Measurements from ENCODE around the gene ASPSCR1. TPM values are rescaled to one million over a fixed set of nuclear protein-coding genes. Genes with fewer than 3 reads are reported as not detected.

Gene ASPSCR1
- total RNA-seq, 2 donors from 2014 or later, result 17.9 to 57.4 TPM

- Histone ChIP-seq H3K36me3 (replicated peaks in 1 of 2; ENCODE audit: insufficient read depth in 1 of 2, low read depth in 2 of 2) (no peaks in the 10 kb centered on the region), H3K27me3 (no peaks in the 10 kb centered on the region), H3K4me1 (peaks cover 24% of the 10 kb centered on the region), H3K9me3 (no peaks in the 10 kb centered on the region), H3K27ac (no peak overlapping the region), H3K4me3 (no peak overlapping the region)
- intact Hi-C loops (cut with DNase I), result no loop called here
- no peak for DNase-seq
- no peak for TF ChIP-seq CTCF (IDR thresholded peaks at IDR 0.05)
- no peak for TF ChIP-seq POLR2A (IDR thresholded peaks at IDR 0.05)
- no peak for ATAC-seq
- 87 to 89% methylated on average over 28 to 39 of the region's 39 CpGs for WGBS, 2 donors
Measured at GRCh38 chr17:81994593-81995462, 17.4 kb downstream of the ASPSCR1 start.

GRCh38 chr17:81995463-81996231 is 18.2 kb downstream of the ASPSCR1 start:
- intact Hi-C loops (cut with DNase I), result no loop called here
- Histone ChIP-seq H3K36me3 (replicated peaks in 1 of 2; ENCODE audit: insufficient read depth in 1 of 2, low read depth in 2 of 2) (no peaks in the 10 kb centered on the region), H3K4me1 (peaks cover 22% of the 10 kb centered on the region), H3K27ac (no peak overlapping the region), H3K9me3 (no peaks in the 10 kb centered on the region), H3K4me3 (no peak overlapping the region), H3K27me3 (no peaks in the 10 kb centered on the region)
- ATAC-seq (no peak), DNase-seq (no peak)
- no peak for TF ChIP-seq POLR2A (IDR thresholded peaks at IDR 0.05)
- TF ChIP-seq CTCF (IDR thresholded peaks at IDR 0.05), result no peak
- WGBS, 2 donors, result 87 to 92% methylated on average over 14 to 26 of the region's 29 CpGs

- DNase-seq, result no peak
Measured at GRCh38 chr17:81996232-81996756, 18.9 kb downstream of the ASPSCR1 start.

GRCh38 chr17:81996757-81997441 is 19.5 kb downstream of the ASPSCR1 start:
- Histone ChIP-seq H3K9me3 (no peaks in the 10 kb centered on the region), H3K27ac (no peak overlapping the region), H3K36me3 (replicated peaks in 1 of 2; ENCODE audit: insufficient read depth in 1 of 2, low read depth in 2 of 2) (no peaks in the 10 kb centered on the region), H3K4me3 (no peak overlapping the region), H3K27me3 (no peaks in the 10 kb centered on the region), H3K4me1 (peaks cover 9% of the 10 kb centered on the region)
- no peak for TF ChIP-seq POLR2A (IDR thresholded peaks at IDR 0.05)
- TF ChIP-seq CTCF (IDR thresholded peaks at IDR 0.05), result no peak
- WGBS, 2 donors, result 93 to 94% methylated on average over 30 of the region's 30 CpGs
- intact Hi-C loops (cut with DNase I), result no loop called here
- no peak for ATAC-seq
- DNase-seq, result no peak

More at GRCh38 chr17:81996232-81996756, 18.9 kb downstream of the ASPSCR1 start:
- H3K27me3 ChIP-seq, result no peaks in the 10 kb centered on the region
- H3K4me1 ChIP-seq, result peaks cover 15% of the 10 kb centered on the region
- no peak overlapping the region for H3K4me3 ChIP-seq
- TF ChIP-seq POLR2A (IDR thresholded peaks at IDR 0.05), result no peak
- no peak for TF ChIP-seq CTCF (IDR thresholded peaks at IDR 0.05)
- H3K27ac ChIP-seq, result no peak overlapping the region
- intact Hi-C loops (cut with DNase I), result no loop called here
- no peaks in the 10 kb centered on the region for H3K9me3 ChIP-seq
- H3K36me3 ChIP-seq (replicated peaks in 1 of 2; ENCODE audit: insufficient read depth in 1 of 2, low read depth in 2 of 2), result no peaks in the 10 kb centered on the region
- no peak for ATAC-seq
- WGBS, 2 donors, result 85 to 93% methylated on average over 8 to 25 of the region's 28 CpGs

All from body of pancreas (tissue), 4 donors.